ENCODE data around the gene CHCHD3.
"Not testable (repeated sequence)": the region's sequence is repeated elsewhere in the genome, so short reads cannot be mapped to it uniquely, and the experiment has no call there.

Gene CHCHD3

DNA sequence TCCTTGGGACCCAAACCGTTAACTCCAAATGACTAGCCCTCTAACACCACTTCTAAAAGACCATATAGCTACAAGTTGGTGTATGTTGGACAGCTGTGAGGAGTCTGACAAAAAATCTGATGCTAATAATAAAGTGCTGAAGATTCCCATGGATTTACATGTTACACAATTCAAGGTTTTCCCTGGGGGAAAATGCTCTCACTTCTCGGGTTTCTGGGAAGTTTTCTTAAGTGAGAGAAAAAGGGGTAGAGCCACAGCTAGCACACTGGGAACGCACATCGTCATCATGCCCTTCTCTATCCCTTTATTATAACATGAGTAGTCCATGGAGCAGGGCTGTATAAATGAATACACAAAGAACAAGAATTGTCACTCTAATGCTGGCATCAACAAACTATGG lies 162.1 kb downstream of the CHCHD3 start:
- Histone ChIP-seq H3K36me3 (no peaks in the 10 kb centered on the region), H3K9me3 (no peaks in the 10 kb centered on the region), H3K27me3 (no peaks in the 10 kb centered on the region), H3K4me1 (no peaks in the 10 kb centered on the region), H3K27ac (no peak overlapping the region), H3K4me3 (no peak overlapping the region)
- no peak for DNase-seq
- no peak for TF ChIP-seq CTCF (IDR thresholded peaks at IDR 0.05)
- intact Hi-C loops (cut with DNase I; ENCODE audit: low total_unique reads), result loop anchor here (10.0 kb wide), 1 partner anchor 1165 kb away; no protein-coding TSS in a partner anchor

DNA sequence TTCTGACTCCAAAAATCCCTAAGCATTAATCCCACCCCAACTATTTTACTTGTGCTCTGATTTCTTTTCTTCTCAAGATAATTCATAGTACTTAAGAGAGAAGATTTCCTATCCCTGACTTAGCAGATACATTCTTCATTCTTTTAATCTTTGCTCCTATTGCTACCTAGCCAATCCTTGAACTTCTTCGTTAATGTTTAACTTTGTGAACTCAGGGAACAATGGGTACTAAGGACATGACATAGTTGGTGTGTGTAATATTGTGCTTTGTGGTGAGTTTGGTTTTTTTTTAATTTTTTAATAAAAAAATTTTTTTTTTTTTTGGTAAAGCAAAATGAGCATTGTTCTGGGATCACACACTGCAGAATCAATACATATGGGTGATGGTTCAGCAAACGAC lies 166.2 kb downstream of the CHCHD3 start:
- no peak for DNase-seq
- Histone ChIP-seq H3K4me1 (no peaks in the 10 kb centered on the region), H3K4me3 (no peak overlapping the region), H3K27ac (no peak overlapping the region), H3K27me3 (no peaks in the 10 kb centered on the region), H3K9me3 (no peaks in the 10 kb centered on the region), H3K36me3 (no peaks in the 10 kb centered on the region)
- intact Hi-C loops (cut with DNase I; ENCODE audit: low total_unique reads), result no loop called here
- TF ChIP-seq CTCF (IDR thresholded peaks at IDR 0.05), result no peak

- Histone ChIP-seq H3K4me1 (no peaks in the 10 kb centered on the region), H3K27me3 (no peaks in the 10 kb centered on the region), H3K4me3 (no peak overlapping the region), H3K9me3 (no peaks in the 10 kb centered on the region), H3K36me3 (no peaks in the 10 kb centered on the region), H3K27ac (no peak overlapping the region)
- no peak for TF ChIP-seq CTCF (IDR thresholded peaks at IDR 0.05)
- no peak for DNase-seq
- intact Hi-C loops (cut with DNase I; ENCODE audit: low total_unique reads), result no loop called here
Observed at GRCh38 chr7:132910657-132911056, 171.2 kb downstream of the CHCHD3 start.

GRCh38 chr7:132907380-132907940 lies 174.4 kb downstream of the CHCHD3 start:
- H3K4me3 ChIP-seq, result no peak overlapping the region
- no peak for DNase-seq
- intact Hi-C loops (cut with DNase I; ENCODE audit: low total_unique reads), result no loop called here
- no peak for TF ChIP-seq CTCF (IDR thresholded peaks at IDR 0.05)
- no peak overlapping the region for H3K27ac ChIP-seq
- H3K27me3 ChIP-seq, result no peaks in the 10 kb centered on the region
- peaks cover 0 to 3% (median 0%) of the 10 kb centered on the region in 3 donors for H3K36me3 ChIP-seq
- no peaks in the 10 kb centered on the region for H3K9me3 ChIP-seq
- no peaks in the 10 kb centered on the region for H3K4me1 ChIP-seq

GRCh38 chr7:132906193-132906835 lies 175.6 kb downstream of the CHCHD3 start:
- H3K27ac ChIP-seq, result no peak overlapping the region
- H3K27me3 ChIP-seq, result no peaks in the 10 kb centered on the region
- H3K9me3 ChIP-seq, result no peaks in the 10 kb centered on the region
- no peak for DNase-seq
- intact Hi-C loops (cut with DNase I; ENCODE audit: low total_unique reads), result no loop called here
- H3K4me3 ChIP-seq, result no peak overlapping the region
- no peak for TF ChIP-seq CTCF (IDR thresholded peaks at IDR 0.05)
- peaks cover 0 to 3% (median 0%) of the 10 kb centered on the region in 3 donors for H3K36me3 ChIP-seq
- no peaks in the 10 kb centered on the region for H3K4me1 ChIP-seq

DNA sequence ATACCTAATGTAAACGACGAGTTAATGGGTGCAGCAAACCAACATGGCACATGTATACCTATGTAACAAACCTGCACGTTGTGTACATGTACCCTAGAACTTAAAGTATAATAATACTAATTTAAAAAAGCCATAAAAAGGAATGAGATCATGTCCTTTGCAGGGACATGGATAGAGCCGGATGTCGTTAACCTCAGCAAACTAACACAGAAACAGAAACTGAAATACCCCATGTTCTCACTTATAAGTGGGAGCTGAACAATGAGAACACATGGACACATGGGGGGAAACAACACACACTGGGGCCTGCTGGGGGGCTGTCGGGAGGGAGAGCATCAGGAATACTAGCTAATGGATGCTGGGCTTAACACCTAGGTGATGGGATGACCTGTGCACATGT lies 176.8 kb downstream of the CHCHD3 start:
- H3K27ac ChIP-seq; H3K4me3 ChIP-seq; DNase-seq; H3K27me3 ChIP-seq; H3K9me3 ChIP-seq; intact Hi-C loops (cut with DNase I; ENCODE audit: low total_unique reads); H3K36me3 ChIP-seq; H3K4me1 ChIP-seq: not testable (repeated sequence)
